Osteoblast (primary cell): ENCODE results near the gene LMTK2. TPM values are rescaled to one million over a fixed set of nuclear protein-coding genes. Genes with fewer than 3 reads are reported as not detected.

ENCODE experiments used
- DNase-seq: peaks from one replicate; pipeline ENCODE4 v3.0.0; 2011; ENCODE audit warnings: low spot score, mixed read lengths; ENCODE audit not compliant: insufficient read length; ENCODE audit errors: missing footprints
- H2AFZ ChIP-seq: 2 replicates; pipeline ENCODE4 v1.6.0; 2011; ENCODE audit warnings: mild to moderate bottlenecking, low read length
- H3K27ac ChIP-seq: 2 replicates; pipeline ENCODE4 v1.5.1; 2011; ENCODE audit warnings: mild to moderate bottlenecking, low read depth, low read length, moderate library complexity
- H3K27me3 ChIP-seq: 2 replicates; pipeline ENCODE4 v1.6.0; 2012; ENCODE audit warnings: mild to moderate bottlenecking, control low read depth, inconsistent platforms, low read length, moderate library complexity; ENCODE audit not compliant: insufficient read depth
- H3K36me3 ChIP-seq: 2 replicates; pipeline ENCODE4 v1.5.1; 2011; ENCODE audit warnings: mild to moderate bottlenecking, low read length, control low read depth, moderate library complexity; ENCODE audit not compliant: insufficient read depth
- H3K4me1 ChIP-seq: 2 replicates; pipeline ENCODE4 v1.5.1; 2011; ENCODE audit warnings: mild to moderate bottlenecking, low read length, control low read depth, moderate library complexity; ENCODE audit not compliant: insufficient read depth
- H3K4me2 ChIP-seq: 2 replicates; pipeline ENCODE4 v1.6.0; 2011; ENCODE audit warnings: mild to moderate bottlenecking, low read length; ENCODE audit not compliant: insufficient read depth
- H3K4me3 ChIP-seq: fragments of 200-600 bp; sonication (generic); 3 replicates; pipeline ENCODE4 v1.5.1; 2012; ENCODE audit warnings: mild to moderate bottlenecking, low read length, inconsistent platforms; ENCODE audit not compliant: insufficient read depth
- H3K79me2 ChIP-seq: 2 replicates; pipeline ENCODE4 v1.6.0; 2012; ENCODE audit warnings: mild to moderate bottlenecking, low read length, control low read depth, inconsistent platforms; ENCODE audit not compliant: insufficient read depth
- H3K9me3 ChIP-seq: 2 replicates; pipeline ENCODE4 v1.5.1; 2011; ENCODE audit warnings: low read depth, low read length, control low read depth
- H4K20me1 ChIP-seq: 2 replicates; pipeline ENCODE4 v1.6.0; 2012; ENCODE audit warnings: mild to moderate bottlenecking, low read length, control low read depth; ENCODE audit not compliant: insufficient read depth
- total RNA-seq: library from RNA; depleted of rRNA; stranded (reverse); fragments of >200 nt; gene quantifications from 2 replicates; pipeline ENCODE4 v1.2.3, GENCODE V29; 2012
- TF ChIP-seq, protein P1 (sequence below): IDR thresholded peaks from 2 replicates; pipeline ENCODE4 v1.5.1; 2011; ENCODE audit warnings: mild to moderate bottlenecking, low read depth, low read length, moderate library complexity; ENCODE audit errors: extremely low read depth

Gene LMTK2
- total RNA-seq, 1 donor = 14.1 TPM

DNA sequence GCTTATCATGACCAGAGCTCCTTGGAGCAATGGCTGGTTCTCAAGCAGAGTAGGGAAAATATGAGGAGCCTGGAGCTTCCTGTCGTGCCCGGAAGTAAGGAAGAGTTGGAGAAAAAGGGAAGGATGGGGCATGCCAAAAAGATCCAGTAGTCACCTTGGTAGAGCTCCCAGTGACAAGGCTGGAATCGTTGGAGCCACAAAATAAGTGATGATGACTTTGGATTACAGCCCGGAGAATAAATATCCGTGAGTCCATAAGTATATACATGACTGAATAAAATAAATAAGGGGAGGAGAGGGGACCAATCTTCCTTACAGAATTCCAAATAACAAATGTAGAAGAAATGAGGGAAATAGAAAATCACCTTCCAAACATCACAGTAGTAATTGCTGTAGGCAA, 29.3 kb downstream of the LMTK2 start:
- DNase-seq = no peak
- H3K79me2 ChIP-seq = peaks cover 23% of the 10 kb centered on the region
- no peak overlapping the region for H3K27ac ChIP-seq
- H4K20me1 ChIP-seq = peaks cover 7% of the 10 kb centered on the region
- no peak overlapping the region for H2AFZ ChIP-seq
- H3K4me1 ChIP-seq = peaks cover 17% of the 10 kb centered on the region
- no peak overlapping the region for H3K4me2 ChIP-seq
- H3K27me3 ChIP-seq = no peaks in the 10 kb centered on the region
- no peak overlapping the region for H3K4me3 ChIP-seq
- no peaks in the 10 kb centered on the region for H3K9me3 ChIP-seq
- TF ChIP-seq, protein P1, sequence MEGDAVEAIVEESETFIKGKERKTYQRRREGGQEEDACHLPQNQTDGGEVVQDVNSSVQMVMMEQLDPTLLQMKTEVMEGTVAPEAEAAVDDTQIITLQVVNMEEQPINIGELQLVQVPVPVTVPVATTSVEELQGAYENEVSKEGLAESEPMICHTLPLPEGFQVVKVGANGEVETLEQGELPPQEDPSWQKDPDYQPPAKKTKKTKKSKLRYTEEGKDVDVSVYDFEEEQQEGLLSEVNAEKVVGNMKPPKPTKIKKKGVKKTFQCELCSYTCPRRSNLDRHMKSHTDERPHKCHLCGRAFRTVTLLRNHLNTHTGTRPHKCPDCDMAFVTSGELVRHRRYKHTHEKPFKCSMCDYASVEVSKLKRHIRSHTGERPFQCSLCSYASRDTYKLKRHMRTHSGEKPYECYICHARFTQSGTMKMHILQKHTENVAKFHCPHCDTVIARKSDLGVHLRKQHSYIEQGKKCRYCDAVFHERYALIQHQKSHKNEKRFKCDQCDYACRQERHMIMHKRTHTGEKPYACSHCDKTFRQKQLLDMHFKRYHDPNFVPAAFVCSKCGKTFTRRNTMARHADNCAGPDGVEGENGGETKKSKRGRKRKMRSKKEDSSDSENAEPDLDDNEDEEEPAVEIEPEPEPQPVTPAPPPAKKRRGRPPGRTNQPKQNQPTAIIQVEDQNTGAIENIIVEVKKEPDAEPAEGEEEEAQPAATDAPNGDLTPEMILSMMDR = no peak
- peaks cover 3% of the 10 kb centered on the region for H3K36me3 ChIP-seq

- Histone ChIP-seq H2AFZ (no peak overlapping the region), H4K20me1 (peaks cover 7% of the 10 kb centered on the region), H3K27me3 (no peaks in the 10 kb centered on the region), H3K79me2 (peaks cover 23% of the 10 kb centered on the region), H3K4me3 (no peak overlapping the region), H3K27ac (no peak overlapping the region), H3K4me2 (no peak overlapping the region), H3K36me3 (peaks cover 3% of the 10 kb centered on the region), H3K4me1 (peaks cover 12% of the 10 kb centered on the region), H3K9me3 (no peaks in the 10 kb centered on the region)
- DNase-seq = no peak
- TF ChIP-seq, protein P1 = no peak
Observed at GRCh38 chr7:98136423-98136822, 29.8 kb downstream of the LMTK2 start.

DNA sequence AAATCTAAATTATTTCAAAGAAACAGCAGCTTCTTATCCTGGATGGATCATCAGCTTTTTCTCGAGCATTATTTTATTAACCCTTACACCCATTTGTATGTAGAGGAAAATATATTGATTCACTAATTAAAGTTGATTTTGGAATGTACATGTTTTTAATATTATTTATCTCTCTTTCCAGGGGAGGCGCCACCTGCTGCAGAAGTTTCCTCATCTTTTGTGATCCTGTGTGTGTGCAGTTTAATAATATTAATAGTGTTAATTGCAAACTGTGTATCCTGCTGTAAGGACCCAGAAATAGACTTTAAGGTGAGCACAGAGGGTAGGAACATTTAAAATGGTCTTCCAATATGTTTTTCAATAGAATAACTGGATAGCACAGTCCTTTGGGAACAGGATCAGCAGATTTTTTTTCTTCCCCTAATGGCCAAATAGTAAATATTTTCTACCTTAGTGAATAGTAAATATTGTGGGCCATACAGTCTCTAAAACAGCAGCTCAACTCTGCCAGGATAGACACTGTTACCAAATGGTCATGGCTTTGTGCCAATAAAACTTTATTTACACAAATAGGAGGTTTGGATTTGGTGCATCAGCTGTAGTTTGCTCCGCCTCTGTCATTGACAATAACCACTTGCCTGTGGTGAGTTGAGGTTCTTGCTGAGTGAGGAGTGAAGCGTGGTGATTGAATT, 30.6 kb downstream of the LMTK2 start:
- TF ChIP-seq, protein P1 = no peak
- H3K4me2 ChIP-seq = no peak overlapping the region
- no peaks in the 10 kb centered on the region for H3K27me3 ChIP-seq
- H3K27ac ChIP-seq = no peak overlapping the region
- H3K36me3 ChIP-seq = peaks cover 3% of the 10 kb centered on the region
- H3K79me2 ChIP-seq = peaks cover 23% of the 10 kb centered on the region
- H3K4me3 ChIP-seq = no peak overlapping the region
- peaks cover 7% of the 10 kb centered on the region for H4K20me1 ChIP-seq
- no peak for DNase-seq
- H2AFZ ChIP-seq = no peak overlapping the region
- no peaks in the 10 kb centered on the region for H3K9me3 ChIP-seq
- H3K4me1 ChIP-seq = peaks cover 9% of the 10 kb centered on the region

DNA sequence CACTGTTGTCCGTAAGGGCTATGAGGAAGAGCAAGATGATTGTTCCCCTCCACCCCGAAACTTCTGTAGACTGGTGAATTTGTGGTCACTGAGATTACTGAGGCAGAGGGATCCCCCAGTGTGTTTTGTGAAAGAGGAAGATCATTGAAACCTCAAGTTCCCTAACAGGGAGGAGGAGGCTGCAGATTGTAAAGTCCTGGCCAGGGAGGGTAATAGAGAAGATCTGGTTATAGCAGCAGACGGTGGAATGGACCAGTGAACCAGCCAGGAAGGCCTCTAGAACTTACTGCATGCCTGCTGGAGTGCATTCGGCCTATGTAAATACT, 31.1 kb downstream of the LMTK2 start:
- peaks cover 23% of the 10 kb centered on the region for H3K79me2 ChIP-seq

More for the DNA sequence above, 31.1 kb downstream of the LMTK2 start:
- H4K20me1 ChIP-seq = peaks cover 7% of the 10 kb centered on the region
- no peaks in the 10 kb centered on the region for H3K9me3 ChIP-seq
- H3K27ac ChIP-seq = no peak overlapping the region
- no peak overlapping the region for H3K4me2 ChIP-seq
- TF ChIP-seq, protein P1 = no peak
- H3K4me1 ChIP-seq = peaks cover 7% of the 10 kb centered on the region
- H2AFZ ChIP-seq = no peak overlapping the region
- no peaks in the 10 kb centered on the region for H3K27me3 ChIP-seq
- no peak overlapping the region for H3K4me3 ChIP-seq
- no peak for DNase-seq
- H3K36me3 ChIP-seq = peaks cover 3% of the 10 kb centered on the region
